ENCODE data around the gene FAM184A. TPM values are rescaled to one million over a fixed set of nuclear protein-coding genes. Genes with fewer than 3 reads are reported as not detected.

The FAM184A gene
- total RNA-seq, 2 donors from 2014 or later, result 6.5 to 9.9 TPM

DNA sequence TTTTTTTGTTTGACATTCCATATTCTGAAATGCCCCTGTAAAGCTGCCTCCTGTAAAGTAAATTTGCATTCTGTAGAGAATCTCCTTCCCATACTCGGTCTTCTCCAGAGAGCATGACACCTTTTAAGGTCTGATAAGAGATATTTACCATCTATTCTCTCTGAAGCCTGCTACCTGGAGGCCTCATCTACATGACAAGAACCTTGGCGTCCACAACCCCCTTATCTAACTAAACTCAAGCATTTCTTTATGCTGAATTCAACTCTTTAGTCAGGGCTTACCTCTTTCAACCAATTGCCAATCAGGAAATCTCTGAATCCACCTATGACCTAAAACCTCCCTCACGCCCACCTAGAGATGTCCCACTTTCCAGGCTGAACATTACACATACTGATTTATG lies 51.6 kb downstream of the FAM184A start:
- H3K36me3 ChIP-seq (replicated peaks in 1 of 2; ENCODE audit: insufficient read depth in 1 of 2, low read depth in 2 of 2), result no peaks in the 10 kb centered on the region
- H3K4me3 ChIP-seq, result no peak overlapping the region
- ATAC-seq (no peak), DNase-seq (no peak)
- H3K27ac ChIP-seq, result no peak overlapping the region
- WGBS, 2 donors, result 79 to 93% methylated on average over 3 of the region's 3 CpGs
- H3K4me1 ChIP-seq, result no peaks in the 10 kb centered on the region
- TF ChIP-seq, protein P1, sequence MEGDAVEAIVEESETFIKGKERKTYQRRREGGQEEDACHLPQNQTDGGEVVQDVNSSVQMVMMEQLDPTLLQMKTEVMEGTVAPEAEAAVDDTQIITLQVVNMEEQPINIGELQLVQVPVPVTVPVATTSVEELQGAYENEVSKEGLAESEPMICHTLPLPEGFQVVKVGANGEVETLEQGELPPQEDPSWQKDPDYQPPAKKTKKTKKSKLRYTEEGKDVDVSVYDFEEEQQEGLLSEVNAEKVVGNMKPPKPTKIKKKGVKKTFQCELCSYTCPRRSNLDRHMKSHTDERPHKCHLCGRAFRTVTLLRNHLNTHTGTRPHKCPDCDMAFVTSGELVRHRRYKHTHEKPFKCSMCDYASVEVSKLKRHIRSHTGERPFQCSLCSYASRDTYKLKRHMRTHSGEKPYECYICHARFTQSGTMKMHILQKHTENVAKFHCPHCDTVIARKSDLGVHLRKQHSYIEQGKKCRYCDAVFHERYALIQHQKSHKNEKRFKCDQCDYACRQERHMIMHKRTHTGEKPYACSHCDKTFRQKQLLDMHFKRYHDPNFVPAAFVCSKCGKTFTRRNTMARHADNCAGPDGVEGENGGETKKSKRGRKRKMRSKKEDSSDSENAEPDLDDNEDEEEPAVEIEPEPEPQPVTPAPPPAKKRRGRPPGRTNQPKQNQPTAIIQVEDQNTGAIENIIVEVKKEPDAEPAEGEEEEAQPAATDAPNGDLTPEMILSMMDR (IDR thresholded peaks at IDR 0.05), result no peak
- no peak for TF ChIP-seq POLR2A (IDR thresholded peaks at IDR 0.05)
- intact Hi-C loops (cut with DNase I), result no loop called here
- no peaks in the 10 kb centered on the region for H3K27me3 ChIP-seq
- no peaks in the 10 kb centered on the region for H3K9me3 ChIP-seq

DNA sequence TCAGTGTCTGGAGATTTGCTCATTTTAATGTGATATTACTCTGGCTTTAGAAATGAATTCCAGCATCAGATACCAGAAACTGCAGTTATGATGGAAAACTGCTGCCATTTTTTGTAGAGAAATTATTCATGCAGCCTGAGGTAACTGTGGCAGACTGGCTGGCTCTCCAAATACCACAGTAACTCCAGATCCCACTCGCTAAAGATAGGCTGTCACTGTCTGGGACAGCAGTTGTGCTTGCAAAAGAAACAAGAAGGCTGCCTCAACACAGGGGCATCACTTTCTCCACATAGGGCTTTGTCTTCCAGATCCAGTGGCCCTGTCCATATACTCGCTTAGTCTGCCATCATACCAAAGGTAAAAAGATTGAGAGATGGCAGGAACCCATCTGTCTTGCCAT lies 52.7 kb downstream of the FAM184A start:
- Histone ChIP-seq H3K27me3 (no peaks in the 10 kb centered on the region), H3K27ac (no peak overlapping the region), H3K4me1 (no peaks in the 10 kb centered on the region), H3K36me3 (replicated peaks in 1 of 2; ENCODE audit: insufficient read depth in 1 of 2, low read depth in 2 of 2) (no peaks in the 10 kb centered on the region), H3K4me3 (no peak overlapping the region), H3K9me3 (no peaks in the 10 kb centered on the region)
- TF ChIP-seq, protein P1 (IDR thresholded peaks at IDR 0.05), result no peak
- no peak for TF ChIP-seq POLR2A (IDR thresholded peaks at IDR 0.05)
- intact Hi-C loops (cut with DNase I), result no loop called here
- ATAC-seq (no peak), DNase-seq (no peak)
- WGBS, 2 donors, result 93 to 94% methylated on average over 2 of the region's 2 CpGs

DNA sequence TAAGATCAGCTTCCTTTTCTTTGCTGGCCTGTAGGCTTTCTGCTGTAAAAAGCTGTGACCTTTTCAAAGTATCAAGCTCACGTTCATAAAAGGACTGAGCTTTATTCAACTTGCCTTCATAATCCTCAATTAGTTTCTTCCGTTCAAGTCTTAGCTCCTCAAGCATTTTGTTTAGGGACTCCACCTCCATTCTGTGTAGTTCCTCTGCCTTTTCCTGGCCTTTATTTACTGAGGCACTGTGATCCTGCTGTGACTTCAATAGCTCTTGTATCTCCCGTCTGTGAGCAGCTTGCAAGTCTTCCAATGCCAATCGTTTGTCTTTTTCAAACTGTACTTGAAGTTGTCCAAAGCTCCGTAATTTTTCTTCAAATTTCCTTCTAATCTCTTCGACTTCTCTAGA lies 54.4 kb downstream of the FAM184A start:
- no peaks in the 10 kb centered on the region for H3K27me3 ChIP-seq
- no peak overlapping the region for H3K27ac ChIP-seq
- no peak for ATAC-seq
- intact Hi-C loops (cut with DNase I), result no loop called here
- H3K36me3 ChIP-seq (replicated peaks in 1 of 2; ENCODE audit: insufficient read depth in 1 of 2, low read depth in 2 of 2), result no peaks in the 10 kb centered on the region
- 80 to 81% methylated on average over 6 of the region's 6 CpGs for WGBS, 2 donors
- no peak for DNase-seq
- TF ChIP-seq, protein P1 (IDR thresholded peaks at IDR 0.05), result no peak
- no peak for TF ChIP-seq POLR2A (IDR thresholded peaks at IDR 0.05)
- no peaks in the 10 kb centered on the region for H3K4me1 ChIP-seq
- H3K9me3 ChIP-seq, result no peaks in the 10 kb centered on the region
- H3K4me3 ChIP-seq, result no peak overlapping the region

DNA sequence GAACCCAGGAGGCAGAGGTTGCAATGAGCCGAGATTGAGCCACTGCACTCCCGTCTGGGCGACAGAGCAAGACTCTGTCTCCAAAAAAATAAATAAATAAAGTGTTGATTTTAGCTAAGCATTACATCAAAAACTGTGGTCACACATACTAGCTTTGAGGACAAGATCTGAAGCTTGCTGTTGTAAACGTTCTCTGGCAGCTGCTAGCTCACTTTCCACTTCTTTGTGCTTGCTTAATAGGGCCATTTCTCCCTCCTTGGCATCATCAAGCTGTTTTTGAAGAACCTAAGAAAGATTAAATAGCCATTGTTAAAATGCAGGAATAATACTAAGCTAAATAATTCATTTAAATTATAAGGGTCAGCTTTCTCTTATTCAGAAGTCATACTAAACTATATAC lies 55.7 kb downstream of the FAM184A start:
- no peak overlapping the region for H3K27ac ChIP-seq
- TF ChIP-seq, protein P1 (IDR thresholded peaks at IDR 0.05), result no peak
- no peak for TF ChIP-seq POLR2A (IDR thresholded peaks at IDR 0.05)
- H3K4me1 ChIP-seq, result no peaks in the 10 kb centered on the region
- intact Hi-C loops (cut with DNase I), result no loop called here
- WGBS, 2 donors, result 64 to 94% methylated on average over 4 of the region's 4 CpGs
- no peaks in the 10 kb centered on the region for H3K9me3 ChIP-seq
- ATAC-seq (no peak), DNase-seq (no peak)
- no peaks in the 10 kb centered on the region for H3K27me3 ChIP-seq
- no peaks in the 10 kb centered on the region for H3K36me3 ChIP-seq (replicated peaks in 1 of 2; ENCODE audit: insufficient read depth in 1 of 2, low read depth in 2 of 2)
- H3K4me3 ChIP-seq, result no peak overlapping the region
